Vagina (tissue), 2 donors: Measurements from ENCODE around the gene EGFR. TPM values are rescaled to one million over a fixed set of nuclear protein-coding genes. Genes with fewer than 3 reads are reported as not detected.
A peak's percentile ranks its signal among the peaks of the same experiment; 100 is the strongest.

ENCODE experiments used
- DNase-seq, 2 donors: peaks; one replicate each; pipeline ENCODE4 v3.0.0-alpha.2; 2017; ENCODE audit errors: extremely low spot score in 2 of 2
- H3K27ac ChIP-seq: fragments of 200-600 bp; sonication (generic); one replicate; pipeline ENCODE4 v1.5.1; 2019
- H3K27me3 ChIP-seq: fragments of 200-600 bp; sonication (generic); one replicate; pipeline ENCODE4 v1.5.1; 2019
- H3K36me3 ChIP-seq, 2 donors: fragments of 200-600 bp; sonication (generic); one replicate each; pipeline ENCODE4 v1.5.1; 2017 to 2019
- H3K4me1 ChIP-seq: fragments of 200-600 bp; sonication (generic); one replicate; pipeline ENCODE4 v1.5.1; 2019
- H3K4me3 ChIP-seq, 2 donors: fragments of 200-600 bp; sonication (generic); 1 replicate in 1 of 2; 2 replicates in 1 of 2; pipeline ENCODE4 v1.5.1; 2016 to 2019
- H3K9me3 ChIP-seq: fragments of 200-600 bp; sonication (generic); one replicate; pipeline ENCODE4 v1.5.1; 2019
- CTCF ChIP-seq, 3 experiments: fragments of 450-650 bp in 2 of 3; fragments of 200-600 bp in 1 of 3; sonication (generic) in 1 of 3; IDR thresholded peaks; one replicate each; pipeline ENCODE4 v1.5.1; 2017 to 2019; ENCODE audit warnings: antibody characterized with exemption in 3 of 3, mild to moderate bottlenecking in 2 of 3, moderate library complexity in 2 of 3
- POLR2A ChIP-seq, 2 donors: fragments of 450-650 bp; IDR thresholded peaks; one replicate each; pipeline ENCODE4 v1.6.1; 2017; ENCODE audit warnings: antibody characterized with exemption in 2 of 2, mild to moderate bottlenecking in 2 of 2, moderate library complexity in 2 of 2
- POLR2AphosphoS5 ChIP-seq, 2 donors: sonication (generic); formaldehyde crosslinking; IDR thresholded peaks; one replicate each; pipeline ENCODE4 v1.9.0; 2017; ENCODE audit warnings: antibody characterized with exemption in 2 of 2, mild to moderate bottlenecking in 2 of 2, low read depth in 1 of 2; ENCODE audit not compliant: insufficient read depth in 1 of 2
- intact Hi-C: fragments of 100-400 bp; cut with DNase I; formaldehyde crosslinking; loops from one replicate; pipeline ENCODE4 v1.15.1; 2023
- total RNA-seq: library from RNA; depleted of rRNA; stranded (reverse); fragments of >200 nt; gene quantifications from one replicate; pipeline ENCODE4 v1.2.3, GENCODE V29; 2016

The EGFR gene
- total RNA-seq, 1 donor from 2014 or later = 130 TPM

GRCh38 chr7:55108818-55109217 lies 90.0 kb downstream of the EGFR start:
- Histone ChIP-seq H3K4me1 (peaks cover 65% of the 10 kb centered on the region), H3K27ac (no peak overlapping the region)
- DNase-seq = no peak

GRCh38 chr7:55109404-55110167 lies 90.8 kb downstream of the EGFR start:
- intact Hi-C loops = no loop called here
- no peak for DNase-seq
- H3K9me3 ChIP-seq = no peaks in the 10 kb centered on the region

More at GRCh38 chr7:55108818-55109217, 90.0 kb downstream of the EGFR start:
- no peaks in the 10 kb centered on the region for H3K27me3 ChIP-seq
- H3K4me3 ChIP-seq = no peak overlapping the region
- intact Hi-C loops = no loop called here
- H3K36me3 ChIP-seq = no peaks in the 10 kb centered on the region
- H3K9me3 ChIP-seq = no peaks in the 10 kb centered on the region
- no peak for TF ChIP-seq POLR2AphosphoS5 (IDR thresholded peaks at IDR 0.05; ENCODE audit: insufficient read depth in 1 of 2, low read depth in 1 of 2)
- TF ChIP-seq CTCF (IDR thresholded peaks at IDR 0.05) = no peak
- no peak for TF ChIP-seq POLR2A (IDR thresholded peaks at IDR 0.05)

GRCh38 chr7:55110282-55110992 lies 91.6 kb downstream of the EGFR start:
- Histone ChIP-seq H3K36me3 (no peaks in the 10 kb centered on the region), H3K27me3 (no peaks in the 10 kb centered on the region), H3K4me1 (peaks cover 48% of the 10 kb centered on the region), H3K9me3 (no peaks in the 10 kb centered on the region), H3K27ac (peak overlapping the region; percentile 34), H3K4me3 (no peak overlapping the region)
- no peak for DNase-seq
- intact Hi-C loops = no loop called here
- TF ChIP-seq POLR2AphosphoS5 (IDR thresholded peaks at IDR 0.05; ENCODE audit: insufficient read depth in 1 of 2, low read depth in 1 of 2) (no peak), POLR2A (IDR thresholded peaks at IDR 0.05) (no peak)

More at GRCh38 chr7:55109404-55110167, 90.8 kb downstream of the EGFR start:
- Histone ChIP-seq H3K27ac (no peak overlapping the region), H3K4me1 (peaks cover 57% of the 10 kb centered on the region), H3K4me3 (no peak overlapping the region), H3K36me3 (no peaks in the 10 kb centered on the region), H3K27me3 (no peaks in the 10 kb centered on the region)
- TF ChIP-seq POLR2AphosphoS5 (IDR thresholded peaks at IDR 0.05; ENCODE audit: insufficient read depth in 1 of 2, low read depth in 1 of 2) (peak in 1 of 2 donors; percentile 77), CTCF (IDR thresholded peaks at IDR 0.05) (no peak)

DNA sequence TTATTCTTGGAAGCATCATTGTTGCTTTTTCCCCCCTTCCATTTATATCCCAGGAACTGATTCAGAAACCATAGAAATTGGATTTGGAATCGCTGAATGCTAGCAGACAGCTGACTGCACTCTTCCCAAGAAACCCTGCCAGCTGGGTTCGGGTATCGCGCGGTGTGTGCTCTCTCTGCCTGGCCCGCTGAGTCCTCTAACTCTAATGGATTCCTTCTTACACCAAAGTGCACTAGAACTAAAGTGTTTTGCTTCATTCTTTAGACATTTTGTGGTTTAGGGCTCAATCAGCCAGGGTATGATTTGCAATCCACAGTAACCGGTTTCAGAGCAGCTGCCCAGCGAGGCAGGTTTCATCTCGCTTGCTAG lies 92.2 kb downstream of the EGFR start:
- Histone ChIP-seq H3K27ac (peak overlapping the region; percentile 33), H3K9me3 (no peaks in the 10 kb centered on the region), H3K36me3 (no peaks in the 10 kb centered on the region), H3K4me1 (peaks cover 48% of the 10 kb centered on the region), H3K4me3 (no peak overlapping the region), H3K27me3 (no peaks in the 10 kb centered on the region)
- intact Hi-C loops = no loop called here
- TF ChIP-seq POLR2A (IDR thresholded peaks at IDR 0.05) (no peak), CTCF (IDR thresholded peaks at IDR 0.05) (no peak), POLR2AphosphoS5 (IDR thresholded peaks at IDR 0.05; ENCODE audit: insufficient read depth in 1 of 2, low read depth in 1 of 2) (no peak)
- DNase-seq = no peak

GRCh38 chr7:55112056-55112455 lies 93.2 kb downstream of the EGFR start:
- Histone ChIP-seq H3K4me1 (peaks cover 45% of the 10 kb centered on the region), H3K36me3 (no peaks in the 10 kb centered on the region), H3K9me3 (no peaks in the 10 kb centered on the region), H3K27ac (peak overlapping the region; percentile 33), H3K4me3 (no peak overlapping the region), H3K27me3 (no peaks in the 10 kb centered on the region)
- TF ChIP-seq POLR2AphosphoS5 (IDR thresholded peaks at IDR 0.05; ENCODE audit: insufficient read depth in 1 of 2, low read depth in 1 of 2) (no peak), CTCF (IDR thresholded peaks at IDR 0.05) (no peak), POLR2A (IDR thresholded peaks at IDR 0.05) (no peak)
- intact Hi-C loops = no loop called here
- DNase-seq = no peak
